WTC11 (cell line): ENCODE measurements around the gene GOLGA5.

Experiments
- ATF2 ChIP-seq: sonication (generic); formaldehyde crosslinking; IDR thresholded peaks from 2 replicates; pipeline ENCODE4 v1.8.1; 2022; ENCODE audit warnings: low read depth, missing genetic modification reagents, borderline replicate concordance
- ATF3 ChIP-seq: sonication (generic); formaldehyde crosslinking; conservative IDR thresholded peaks from 2 replicates; pipeline ENCODE4 v1.8.1; 2022; ENCODE audit warnings: mild to moderate bottlenecking, missing genetic modification reagents
- CREB1 ChIP-seq: sonication (generic); formaldehyde crosslinking; IDR thresholded peaks from 2 replicates; pipeline ENCODE4 v1.8.0; 2023; ENCODE audit warnings: mild to moderate bottlenecking, missing genetic modification reagents
- CTCF ChIP-seq: fragments of 200-600 bp; IDR thresholded peaks from 2 replicates; pipeline ENCODE4 v1.8.0; 2022; ENCODE audit warnings: antibody characterized with exemption
- FOXJ3 ChIP-seq: sonication (generic); formaldehyde crosslinking; IDR thresholded peaks from 2 replicates; pipeline ENCODE4 v1.9.0; 2021; ENCODE audit warnings: missing genetic modification reagents, mild to moderate bottlenecking, borderline replicate concordance
- HMGXB4 ChIP-seq: sonication (generic); formaldehyde crosslinking; IDR thresholded peaks from 2 replicates; pipeline ENCODE4 v1.8.1; 2023; ENCODE audit warnings: mild to moderate bottlenecking, moderate library complexity, missing genetic modification reagents
- PREB ChIP-seq: sonication (generic); formaldehyde crosslinking; IDR thresholded peaks from 2 replicates; pipeline ENCODE4 v1.8.1; 2022; ENCODE audit warnings: mild to moderate bottlenecking, missing genetic modification reagents, moderate library complexity, borderline replicate concordance
- STAT6 ChIP-seq: sonication (generic); formaldehyde crosslinking; conservative IDR thresholded peaks from 2 replicates; pipeline ENCODE4 v1.8.1; 2023; ENCODE audit warnings: mild to moderate bottlenecking, low read depth, missing genetic modification reagents, moderate library complexity
- TEAD1 ChIP-seq: sonication (generic); formaldehyde crosslinking; IDR thresholded peaks from 2 replicates; pipeline ENCODE4 v1.8.0; 2022; ENCODE audit warnings: mild to moderate bottlenecking, missing genetic modification reagents
- USF2 ChIP-seq: sonication (generic); formaldehyde crosslinking; IDR thresholded peaks from 2 replicates; pipeline ENCODE4 v1.8.1; 2023; ENCODE audit warnings: mild to moderate bottlenecking, missing genetic modification reagents, moderate library complexity
- ZNF121 ChIP-seq: sonication (generic); formaldehyde crosslinking; IDR thresholded peaks from 2 replicates; pipeline ENCODE4 v1.8.0; 2023; ENCODE audit warnings: missing genetic modification reagents
- ZNF138 ChIP-seq: sonication (generic); formaldehyde crosslinking; conservative IDR thresholded peaks from 2 replicates; pipeline ENCODE4 v1.8.1; 2022; ENCODE audit warnings: mild to moderate bottlenecking, moderate library complexity, missing genetic modification reagents
- ZNF263 ChIP-seq: sonication (generic); formaldehyde crosslinking; IDR thresholded peaks from 2 replicates; pipeline ENCODE4 v1.8.1; 2022; ENCODE audit warnings: low read depth, mild to moderate bottlenecking, moderate library complexity, missing genetic modification reagents

- TF ChIP-seq FOXJ3 (CRISPR knock-in tag) (no peak), CREB1 (CRISPR knock-in tag) (no peak), CTCF (no peak), TEAD1 (CRISPR knock-in tag) (no peak), HMGXB4 (CRISPR knock-in tag) (no peak), STAT6 (CRISPR knock-in tag) (no peak), ATF3 (CRISPR knock-in tag) (no peak), USF2 (CRISPR knock-in tag) (no peak), ZNF121 (CRISPR knock-in tag) (no peak), ZNF138 (CRISPR knock-in tag) (no peak), ZNF263 (CRISPR knock-in tag) (no peak), PREB (CRISPR knock-in tag) (no peak), ATF2 (CRISPR knock-in tag) (no peak)
Observed at GRCh38 chr14:92798811-92799210, 4.7 kb downstream of the GOLGA5 start.
